NK-92 (cell line): ENCODE results near the gene PLEKHG3.

Source experiments
- DNase-seq: peaks from one replicate; lab custom pipeline; 2025; ENCODE audit not compliant: unreplicated experiment; lab: John Stamatoyannopoulos, UW

Gene PLEKHG3

GRCh38 chr14:64706119-64706592 lies 1.9 kb downstream of the PLEKHG3 start:
- no peak for DNase-seq

- DNase-seq: no peak
Measured at GRCh38 chr14:64706593-64707193, 2.5 kb downstream of the PLEKHG3 start.

GRCh38 chr14:64707661-64708060 lies 3.4 kb downstream of the PLEKHG3 start:
- DNase-seq: no peak

GRCh38 chr14:64708148-64709004 lies 4.2 kb downstream of the PLEKHG3 start:
- no peak for DNase-seq

GRCh38 chr14:64709126-64709525 lies 4.9 kb downstream of the PLEKHG3 start:
- no peak for DNase-seq

- no peak for DNase-seq
Measured at GRCh38 chr14:64711039-64711438, 6.8 kb downstream of the PLEKHG3 start.

- DNase-seq: no peak
Measured at GRCh38 chr14:64713677-64714076, 9.5 kb downstream of the PLEKHG3 start.

- no peak for DNase-seq
Measured at GRCh38 chr14:64714432-64715025, 10.3 kb downstream of the PLEKHG3 start.

- DNase-seq: no peak
Measured at GRCh38 chr14:64715146-64715627, 11.0 kb downstream of the PLEKHG3 start.

- DNase-seq: no peak
Measured at GRCh38 chr14:64715628-64716412, 11.6 kb downstream of the PLEKHG3 start.

GRCh38 chr14:64717870-64718269 lies 13.6 kb downstream of the PLEKHG3 start:
- DNase-seq: no peak

- DNase-seq: no peak
Measured at GRCh38 chr14:64718762-64719161, 14.5 kb downstream of the PLEKHG3 start.

- no peak for DNase-seq
Measured at GRCh38 chr14:64719601-64720000, 15.4 kb downstream of the PLEKHG3 start.

- DNase-seq: no peak
Measured at GRCh38 chr14:64720131-64720576, 15.9 kb downstream of the PLEKHG3 start.

GRCh38 chr14:64721391-64721791 lies 17.2 kb downstream of the PLEKHG3 start:
- no peak for DNase-seq

- no peak for DNase-seq
Measured at GRCh38 chr14:64721899-64722298, 17.7 kb downstream of the PLEKHG3 start.

- no peak for DNase-seq
Measured at GRCh38 chr14:64722842-64723447, 18.7 kb downstream of the PLEKHG3 start.

- DNase-seq: no peak
Measured at GRCh38 chr14:64723691-64724577, 19.7 kb downstream of the PLEKHG3 start.

- no peak for DNase-seq
Measured at GRCh38 chr14:64724578-64724930, 20.3 kb downstream of the PLEKHG3 start.
